A673 (cell line): ENCODE results near the gene GRPEL2. TPM values are rescaled to one million over a fixed set of nuclear protein-coding genes. Genes with fewer than 3 reads are reported as not detected.
A peak's percentile ranks its signal among the peaks of the same experiment; 100 is the strongest.

Experiments
- BruUV-seq: library from RNA; stranded (reverse); fragments of 400-500 nt; replicated peaks from 2 replicates; lab custom pipeline; 2021; lab: Mats Ljungman, UMichigan
- CTCF ChIA-PET: fragments of 300-600 bp; sonication (Branson Sonifier 250); formaldehyde crosslinking; loops from one replicate; lab custom pipeline; 2022; ENCODE audit warnings: antibody characterized with exemption; lab: Charles Lee
- POLR2A ChIA-PET: fragments of 300-600 bp; sonication (Branson Sonifier 250); formaldehyde crosslinking; loops from one replicate; lab custom pipeline; 2022; ENCODE audit warnings: antibody characterized with exemption; ENCODE audit not compliant: low non-redundant PET; lab: Charles Lee
- DNase-seq: peaks from one replicate; pipeline ENCODE4 v3.0.0-alpha.2; 2015; ENCODE audit warnings: low spot score
- H3K27ac ChIP-seq: fragments of 200-600 bp; sonication (generic); 2 replicates; pipeline ENCODE4 v1.5.1; 2016; ENCODE audit warnings: mixed run types, low read depth, mild to moderate bottlenecking, mixed read lengths, antibody characterized with exemption, low read length; ENCODE audit not compliant: poor library complexity, severe bottlenecking
- H3K27me3 ChIP-seq: fragments of 200-600 bp; sonication (generic); replicated peaks from 2 replicates; pipeline ENCODE4 v1.6.1; 2017; ENCODE audit warnings: mixed run types, low read depth, mild to moderate bottlenecking, mixed read lengths, antibody characterized with exemption, low read length; ENCODE audit not compliant: insufficient read depth, poor library complexity
- H3K36me3 ChIP-seq: fragments of 200-600 bp; sonication (generic); 2 replicates; pipeline ENCODE4 v1.6.1; 2016; ENCODE audit warnings: mixed run types, mild to moderate bottlenecking, mixed read lengths, antibody characterized with exemption, low read length; ENCODE audit not compliant: insufficient read depth, poor library complexity, severe bottlenecking
- H3K4me1 ChIP-seq: fragments of 200-600 bp; sonication (generic); 2 replicates; pipeline ENCODE4 v1.6.1; 2017; ENCODE audit warnings: mixed run types, mild to moderate bottlenecking, mixed read lengths, antibody characterized with exemption, low read length; ENCODE audit not compliant: insufficient read depth, poor library complexity, severe bottlenecking
- H3K4me3 ChIP-seq: fragments of 200-600 bp; sonication (generic); 2 replicates; pipeline ENCODE4 v1.5.1; 2016; ENCODE audit warnings: low read depth, mixed run types, mild to moderate bottlenecking, mixed read lengths, low read length; ENCODE audit not compliant: poor library complexity, severe bottlenecking
- H3K9me3 ChIP-seq: fragments of 200-600 bp; sonication (generic); 2 replicates; pipeline ENCODE4 v1.6.1; 2016; ENCODE audit warnings: mixed run types, low read depth, mild to moderate bottlenecking, mixed read lengths, antibody characterized with exemption, low read length; ENCODE audit not compliant: poor library complexity, severe bottlenecking
- CTCF ChIP-seq: fragments of 300-800, 200-600 bp; sonication (generic); conservative IDR thresholded peaks from 2 replicates; pipeline ENCODE4 v1.5.1; 2017; ENCODE audit warnings: low read depth, mild to moderate bottlenecking, antibody characterized with exemption, low read length, moderate library complexity, mixed read lengths
- EZH2 ChIP-seq: fragments of 200-600 bp; sonication (generic); IDR thresholded peaks from 2 replicates; pipeline ENCODE4 v1.6.1; 2017; ENCODE audit warnings: borderline replicate concordance, low read depth, mild to moderate bottlenecking, mixed read lengths, antibody characterized with exemption, low read length; ENCODE audit not compliant: poor library complexity, severe bottlenecking
- intact Hi-C: fragments of 100-400 bp; cut with micrococcal nuclease; formaldehyde crosslinking; loops from one replicate; pipeline ENCODE4 v1.10.0; 2022; ENCODE audit not compliant: unreplicated experiment
- total RNA-seq: library from RNA; stranded (reverse); gene quantifications from 2 replicates; pipeline ENCODE4 v1.2.3, GENCODE V29; 2021

GRPEL2 gene
- total RNA-seq, 1 experiment from 2014 or later, result 33.2 TPM

- peak; percentile 21 for DNase-seq
- H3K4me3 ChIP-seq, result no peak overlapping the region
- H3K27ac ChIP-seq, result no peak overlapping the region
- peaks cover 10% of the 10 kb centered on the region for H3K27me3 ChIP-seq
- peaks cover 7% of the 10 kb centered on the region for H3K4me1 ChIP-seq
- intact Hi-C loops, result no loop called here
- H3K9me3 ChIP-seq, result no peaks in the 10 kb centered on the region
- CTCF ChIA-PET, result no interaction called here
- H3K36me3 ChIP-seq, result no peaks in the 10 kb centered on the region
- TF ChIP-seq EZH2, result no peak
- no peak for TF ChIP-seq CTCF
- no TSS peak for BruUV-seq
- POLR2A ChIA-PET, result no interaction called here
Measured at GRCh38 chr5:149399775-149400174, 54.5 kb downstream of the GRPEL2 start.

DNA sequence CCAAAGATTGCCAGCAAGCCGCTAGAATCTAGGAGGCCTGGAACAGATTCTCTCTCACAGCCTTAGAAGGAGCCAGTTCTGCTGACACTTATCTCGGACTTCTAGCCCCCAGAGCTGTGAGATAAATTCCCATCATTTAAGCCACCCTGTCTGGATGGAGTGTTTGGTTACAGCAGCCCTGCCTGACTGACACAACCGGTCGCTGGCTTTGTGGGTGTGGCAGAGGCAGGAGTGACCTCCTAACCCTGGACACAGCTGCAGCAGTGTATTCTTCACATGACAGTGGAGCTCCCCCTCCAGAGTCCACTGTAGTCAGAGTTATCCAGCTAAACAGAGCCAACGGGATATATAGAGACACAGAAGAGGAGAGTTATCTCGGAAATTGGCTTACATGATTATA is 55.0 kb downstream of the GRPEL2 start:
- H3K27me3 ChIP-seq, result peaks cover 10% of the 10 kb centered on the region
- H3K36me3 ChIP-seq, result no peaks in the 10 kb centered on the region
- BruUV-seq, result no TSS peak
- no peak overlapping the region for H3K4me3 ChIP-seq
- H3K4me1 ChIP-seq, result peaks cover 7% of the 10 kb centered on the region
- DNase-seq, result no peak
- intact Hi-C loops, result no loop called here
- H3K9me3 ChIP-seq, result no peaks in the 10 kb centered on the region
- H3K27ac ChIP-seq, result no peak overlapping the region
- TF ChIP-seq EZH2 (no peak), CTCF (no peak)
- ChIA-PET CTCF (no interaction called here), POLR2A (no interaction called here)

- intact Hi-C loops, result no loop called here
- no peak for TF ChIP-seq EZH2
- no peak for TF ChIP-seq CTCF
- DNase-seq, result peak; percentile 77
- Histone ChIP-seq H3K4me1 (peaks cover 9% of the 10 kb centered on the region), H3K9me3 (no peaks in the 10 kb centered on the region), H3K4me3 (no peak overlapping the region), H3K36me3 (no peaks in the 10 kb centered on the region), H3K27me3 (peaks cover 10% of the 10 kb centered on the region), H3K27ac (no peak overlapping the region)
- ChIA-PET CTCF (no interaction called here), POLR2A (no interaction called here)
- no TSS peak for BruUV-seq
Measured at GRCh38 chr5:149401051-149401450, 55.8 kb downstream of the GRPEL2 start.
